ENCODE measurements around the gene RAMAC.
"Not testable (repeated sequence)": the region's sequence is repeated elsewhere in the genome, so short reads cannot be mapped to it uniquely, and the experiment has no call there.

The RAMAC gene

GRCh38 chr15:83012636-83013035 is 26.6 kb downstream of the RAMAC start:
- no peak for DNase-seq (ENCODE audit: low read depth in 2 of 2)

DNA sequence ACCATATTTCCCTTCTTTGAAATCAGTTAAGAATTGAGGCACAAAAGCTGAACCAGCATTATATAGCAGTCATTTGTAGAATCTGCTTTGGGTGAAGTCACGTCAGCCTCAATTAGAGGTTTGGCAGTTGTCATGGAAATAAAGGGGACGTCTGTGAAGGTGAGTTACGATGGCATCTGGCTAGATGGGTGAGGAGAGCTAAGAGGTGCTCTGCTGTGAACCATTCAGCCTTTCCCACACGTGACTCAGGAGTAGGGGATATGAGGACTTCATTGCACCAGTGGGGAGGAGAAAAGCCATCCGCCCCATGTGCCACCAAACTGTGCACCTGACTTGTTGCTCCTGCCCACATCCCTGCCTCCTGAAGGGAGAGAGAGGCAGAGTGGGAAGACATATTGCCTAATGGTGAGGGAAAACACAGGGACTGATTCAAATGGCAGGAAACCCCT is 28.2 kb downstream of the RAMAC start:
- DNase-seq (ENCODE audit: low read depth in 2 of 2), result no peak

DNA sequence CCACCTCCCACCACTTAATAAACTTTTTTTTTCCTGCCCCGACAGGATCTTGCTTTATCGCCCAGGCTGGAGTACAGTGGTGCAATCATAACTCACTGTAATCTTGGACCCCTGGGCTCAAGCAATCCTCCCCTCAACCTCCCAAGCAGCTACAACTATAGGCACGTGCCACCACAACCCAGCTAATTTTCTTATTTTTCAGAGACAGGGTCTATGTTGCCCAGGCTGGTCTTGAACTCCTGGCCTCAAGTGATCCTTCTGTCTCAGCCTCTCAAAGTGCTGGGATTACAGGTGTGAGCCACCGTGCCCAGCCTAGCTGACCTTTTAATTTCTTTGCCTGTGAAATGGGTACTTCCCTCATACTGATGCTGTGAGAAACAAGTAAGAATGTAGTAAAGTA is 29.4 kb downstream of the RAMAC start:
- no peak for DNase-seq (ENCODE audit: low read depth in 2 of 2)

DNA sequence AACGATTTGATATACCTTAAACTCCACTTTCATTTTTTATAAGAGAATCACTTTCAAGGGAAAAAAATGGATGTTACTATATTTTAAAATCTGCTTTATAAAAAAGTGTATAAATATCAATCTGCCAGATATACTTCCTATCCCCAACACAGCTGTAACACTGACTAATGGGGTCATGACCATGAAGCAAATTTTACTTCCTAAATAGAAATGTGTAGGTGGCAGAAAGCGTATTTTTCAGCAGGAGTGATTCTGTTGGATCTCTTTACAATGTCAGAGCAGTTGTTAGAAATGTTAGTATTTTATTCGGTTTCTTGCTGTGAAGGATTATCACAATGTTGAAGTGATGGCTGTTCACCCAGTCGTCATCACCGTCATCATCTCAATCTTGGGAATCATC is 30.9 kb downstream of the RAMAC start:
- DNase-seq (ENCODE audit: low read depth in 2 of 2), result no peak

- no peak for DNase-seq (ENCODE audit: low read depth in 2 of 2)
Observed at GRCh38 chr15:83018436-83018835, 32.4 kb downstream of the RAMAC start.

DNA sequence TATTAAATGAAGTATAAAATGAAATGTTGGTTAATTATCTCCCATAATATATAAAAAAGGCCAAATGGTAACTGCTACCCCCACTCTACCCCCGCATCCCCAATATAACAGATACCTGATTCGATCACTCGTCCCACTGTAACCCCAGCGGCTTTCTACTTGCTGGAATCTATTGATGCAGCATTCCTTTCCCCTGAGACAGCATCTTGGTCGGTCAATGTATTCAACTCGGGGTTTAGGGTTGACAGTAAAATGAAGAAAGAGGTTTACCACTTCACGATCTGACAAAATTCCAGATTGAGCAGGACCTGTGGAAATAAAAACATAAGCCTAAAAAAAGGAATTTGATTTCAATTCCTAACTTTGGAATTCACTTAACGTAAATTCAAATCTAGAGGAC is 44.0 kb downstream of the RAMAC start:
- no peak for DNase-seq (ENCODE audit: low read depth in 2 of 2)

GRCh38 chr15:83031234-83031633 is 45.2 kb downstream of the RAMAC start:
- DNase-seq (ENCODE audit: low read depth in 2 of 2), result not testable (repeated sequence)

GRCh38 chr15:83036253-83036652 is 50.2 kb downstream of the RAMAC start:
- DNase-seq (ENCODE audit: low read depth in 2 of 2), result no peak

GRCh38 chr15:83039206-83039605 is 53.2 kb downstream of the RAMAC start:
- no peak for DNase-seq (ENCODE audit: low read depth in 2 of 2)

Measured in activated CD8-positive, alpha-beta memory T cell treated with anti-CD3 and anti-CD28 coated beads for 4 hours (primary cell).